Glutamatergic neuron (in vitro differentiated cells): Measurements from ENCODE around the gene GRAMD2B. TPM values are rescaled to one million over a fixed set of nuclear protein-coding genes. Genes with fewer than 3 reads are reported as not detected.
"Not testable (repeated sequence)": the region's sequence is repeated elsewhere in the genome, so short reads cannot be mapped to it uniquely, and the experiment has no call there.

Source experiments
- DNase-seq: peaks from one replicate; pipeline ENCODE4 v3.0.0; 2022
- H3K27ac Mint-ChIP-seq: one replicate; pipeline ENCODE4 v1.8.0; 2020; ENCODE audit warnings: mild to moderate bottlenecking, mixed read lengths, inconsistent platforms; ENCODE audit not compliant: unreplicated experiment
- H3K27me3 Mint-ChIP-seq: one replicate; pipeline ENCODE4 v1.8.0; 2020; ENCODE audit warnings: mild to moderate bottlenecking, moderate library complexity, mixed read lengths, inconsistent platforms; ENCODE audit not compliant: unreplicated experiment
- H3K36me3 Mint-ChIP-seq: one replicate; pipeline ENCODE4 v1.8.0; 2020; ENCODE audit warnings: mild to moderate bottlenecking, mixed read lengths, inconsistent platforms; ENCODE audit not compliant: unreplicated experiment
- H3K4me1 Mint-ChIP-seq: one replicate; pipeline ENCODE4 v1.8.0; 2020; ENCODE audit warnings: mild to moderate bottlenecking, low read depth, mixed read lengths, inconsistent platforms; ENCODE audit not compliant: unreplicated experiment
- H3K4me3 Mint-ChIP-seq: one replicate; pipeline ENCODE4 v1.8.0; 2020; ENCODE audit warnings: mild to moderate bottlenecking, mixed read lengths, inconsistent platforms; ENCODE audit not compliant: unreplicated experiment
- H3K9me3 Mint-ChIP-seq: one replicate; pipeline ENCODE4 v1.8.0; 2020; ENCODE audit warnings: mild to moderate bottlenecking, moderate library complexity, mixed read lengths, inconsistent platforms; ENCODE audit not compliant: unreplicated experiment
- total RNA-seq: library from RNA; stranded (reverse); fragmentation: NEBNext Ultra II Directional; extraction: Animal tissue kit (Norgen Biotek cat#: 25700); gene quantifications from one replicate; pipeline ENCODE4 v1.2.1, GENCODE V29; 2021; ENCODE audit not compliant: unreplicated experiment
- TF ChIP-seq, protein P1 (sequence below): fragments of 200-600 bp; sonication (generic); IDR thresholded peaks from one replicate; pipeline ENCODE4 v1.5.0; 2021; ENCODE audit not compliant: partially characterized antibody, unreplicated experiment

Gene GRAMD2B
- total RNA-seq, 1 donor from 2014 or later = 0.69 TPM

DNA sequence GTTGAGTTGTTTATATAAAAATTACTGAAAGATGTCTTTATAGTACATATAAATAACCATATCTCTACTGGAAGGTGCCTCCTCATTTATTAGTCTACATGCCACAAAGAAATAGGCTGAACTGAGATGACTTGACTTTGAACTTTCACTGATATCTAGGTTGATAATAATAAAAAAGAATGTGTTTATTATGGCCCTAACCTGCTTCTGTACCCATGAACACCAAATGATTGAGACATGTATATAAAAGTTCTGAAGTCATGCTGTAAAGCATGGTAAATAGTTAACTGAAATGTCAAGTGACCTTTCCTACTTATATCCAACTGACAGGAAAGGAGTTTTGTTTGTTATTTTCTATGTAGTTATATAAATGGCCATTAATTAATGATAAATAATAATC lies 33.2 kb upstream of the GRAMD2B start:
- Mint-ChIP-seq H3K4me3 (no peak overlapping the region), H3K36me3 (no peaks in the 10 kb centered on the region), H3K27ac (no peak overlapping the region), H3K9me3 (peaks cover 2% of the 10 kb centered on the region), H3K4me1 (no peaks in the 10 kb centered on the region), H3K27me3 (no peaks in the 10 kb centered on the region)
- DNase-seq = no peak
- TF ChIP-seq, protein P1, sequence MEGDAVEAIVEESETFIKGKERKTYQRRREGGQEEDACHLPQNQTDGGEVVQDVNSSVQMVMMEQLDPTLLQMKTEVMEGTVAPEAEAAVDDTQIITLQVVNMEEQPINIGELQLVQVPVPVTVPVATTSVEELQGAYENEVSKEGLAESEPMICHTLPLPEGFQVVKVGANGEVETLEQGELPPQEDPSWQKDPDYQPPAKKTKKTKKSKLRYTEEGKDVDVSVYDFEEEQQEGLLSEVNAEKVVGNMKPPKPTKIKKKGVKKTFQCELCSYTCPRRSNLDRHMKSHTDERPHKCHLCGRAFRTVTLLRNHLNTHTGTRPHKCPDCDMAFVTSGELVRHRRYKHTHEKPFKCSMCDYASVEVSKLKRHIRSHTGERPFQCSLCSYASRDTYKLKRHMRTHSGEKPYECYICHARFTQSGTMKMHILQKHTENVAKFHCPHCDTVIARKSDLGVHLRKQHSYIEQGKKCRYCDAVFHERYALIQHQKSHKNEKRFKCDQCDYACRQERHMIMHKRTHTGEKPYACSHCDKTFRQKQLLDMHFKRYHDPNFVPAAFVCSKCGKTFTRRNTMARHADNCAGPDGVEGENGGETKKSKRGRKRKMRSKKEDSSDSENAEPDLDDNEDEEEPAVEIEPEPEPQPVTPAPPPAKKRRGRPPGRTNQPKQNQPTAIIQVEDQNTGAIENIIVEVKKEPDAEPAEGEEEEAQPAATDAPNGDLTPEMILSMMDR = no peak

DNA sequence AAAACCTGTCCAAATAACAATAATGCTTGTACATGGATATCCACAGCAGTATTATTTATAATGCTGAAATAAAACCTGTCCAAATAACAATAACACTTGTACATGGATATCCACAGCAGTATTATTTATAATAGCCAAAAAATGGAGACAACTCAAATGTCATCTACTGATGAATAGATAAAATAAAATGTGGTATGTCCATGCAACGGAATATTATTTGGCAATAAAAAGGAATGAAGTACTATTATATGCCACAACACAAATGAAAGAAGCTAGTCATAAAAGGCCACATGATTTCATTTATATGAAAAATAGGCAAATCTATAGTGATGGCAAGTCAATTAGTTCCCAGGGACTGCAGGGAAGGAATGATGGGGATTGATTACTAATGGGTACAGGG lies 31.8 kb upstream of the GRAMD2B start:
- H3K9me3 Mint-ChIP-seq = peaks cover 2% of the 10 kb centered on the region
- no peaks in the 10 kb centered on the region for H3K4me1 Mint-ChIP-seq
- TF ChIP-seq, protein P1 = no peak

DNA sequence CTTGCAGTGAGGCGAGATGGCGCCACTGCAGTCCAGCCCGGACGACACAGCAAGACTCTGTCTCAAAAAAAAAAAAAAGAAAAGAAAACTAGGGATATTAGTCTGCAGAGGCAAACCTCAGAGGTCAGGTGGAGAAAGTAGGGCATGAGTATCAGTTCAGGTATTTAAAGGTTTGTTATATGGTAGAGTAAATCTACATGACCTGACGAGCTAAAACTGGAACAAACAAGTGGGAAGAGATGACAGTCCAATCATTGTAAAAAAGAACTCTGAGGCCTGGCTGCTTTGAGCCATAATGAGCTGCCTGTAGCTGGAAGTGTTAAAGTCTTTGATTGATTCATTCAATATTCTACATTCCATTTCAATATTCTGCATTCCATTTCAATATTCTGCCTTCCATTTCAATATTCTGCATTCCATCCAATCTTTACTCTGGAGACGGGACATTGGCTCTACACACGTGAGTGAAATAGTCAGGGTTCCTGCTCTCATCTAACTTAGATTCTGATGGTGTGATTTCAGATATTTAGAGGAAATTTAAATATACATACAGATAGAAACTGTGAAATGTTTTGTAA lies 28.9 kb upstream of the GRAMD2B start:
- H3K27me3 Mint-ChIP-seq = no peaks in the 10 kb centered on the region
- H3K4me1 Mint-ChIP-seq = no peaks in the 10 kb centered on the region
- TF ChIP-seq, protein P1 = no peak
- no peak overlapping the region for H3K27ac Mint-ChIP-seq
- peaks cover 2% of the 10 kb centered on the region for H3K9me3 Mint-ChIP-seq
- no peak for DNase-seq
- H3K36me3 Mint-ChIP-seq = peaks cover 6% of the 10 kb centered on the region
- H3K4me3 Mint-ChIP-seq = no peak overlapping the region

More for the DNA sequence above, 31.8 kb upstream of the GRAMD2B start:
- DNase-seq = no peak
- Mint-ChIP-seq H3K27me3 (no peaks in the 10 kb centered on the region), H3K36me3 (no peaks in the 10 kb centered on the region), H3K27ac (no peak overlapping the region), H3K4me3 (no peak overlapping the region)

DNA sequence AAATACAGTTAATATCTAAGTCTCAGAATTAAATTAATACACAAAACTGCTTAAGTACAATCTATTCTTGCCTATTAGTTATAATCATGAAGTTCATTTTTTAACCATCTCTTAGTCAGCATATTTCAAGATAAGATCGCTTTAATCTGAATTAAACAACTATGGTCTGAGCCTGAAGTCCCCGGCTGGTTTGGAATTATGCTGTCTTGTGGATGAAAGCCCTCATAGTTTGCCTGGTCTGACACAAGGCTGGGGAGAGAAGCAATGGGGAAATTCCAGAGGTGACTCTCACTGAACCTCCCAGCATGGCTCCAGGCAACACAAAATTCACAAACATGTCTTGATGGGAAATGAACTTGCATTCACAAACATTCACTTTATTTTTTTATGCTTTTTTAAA lies 28.0 kb upstream of the GRAMD2B start:
- peaks cover 8% of the 10 kb centered on the region for H3K36me3 Mint-ChIP-seq
- no peaks in the 10 kb centered on the region for H3K27me3 Mint-ChIP-seq
- TF ChIP-seq, protein P1 = no peak
- no peak overlapping the region for H3K4me3 Mint-ChIP-seq
- DNase-seq = no peak
- H3K27ac Mint-ChIP-seq = no peak overlapping the region
- peaks cover 4% of the 10 kb centered on the region for H3K9me3 Mint-ChIP-seq
- H3K4me1 Mint-ChIP-seq = no peaks in the 10 kb centered on the region

DNA sequence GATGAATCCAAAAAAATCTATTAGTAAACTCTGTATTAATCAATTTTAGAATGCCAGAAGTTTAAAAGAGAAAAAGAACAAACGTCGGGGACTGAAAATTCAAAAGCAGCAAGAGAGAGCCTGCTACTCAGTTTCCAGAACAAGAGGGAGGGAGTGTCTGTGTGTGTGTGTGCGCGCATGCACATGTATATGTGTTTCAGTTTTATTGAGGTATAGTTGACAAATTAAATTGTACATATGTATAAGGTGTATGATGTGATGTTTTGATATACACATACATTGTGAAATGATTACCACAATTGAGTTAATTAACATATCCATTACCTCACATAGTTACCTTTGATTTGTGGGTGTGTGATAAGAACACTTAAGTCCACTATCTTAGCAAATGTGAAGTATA lies 27.6 kb upstream of the GRAMD2B start:
- no peak overlapping the region for H3K4me3 Mint-ChIP-seq
- H3K27me3 Mint-ChIP-seq = no peaks in the 10 kb centered on the region
- H3K4me1 Mint-ChIP-seq = no peaks in the 10 kb centered on the region
- TF ChIP-seq, protein P1 = no peak
- peaks cover 10% of the 10 kb centered on the region for H3K36me3 Mint-ChIP-seq
- no peak overlapping the region for H3K27ac Mint-ChIP-seq
- peaks cover 4% of the 10 kb centered on the region for H3K9me3 Mint-ChIP-seq
- DNase-seq = no peak

DNA sequence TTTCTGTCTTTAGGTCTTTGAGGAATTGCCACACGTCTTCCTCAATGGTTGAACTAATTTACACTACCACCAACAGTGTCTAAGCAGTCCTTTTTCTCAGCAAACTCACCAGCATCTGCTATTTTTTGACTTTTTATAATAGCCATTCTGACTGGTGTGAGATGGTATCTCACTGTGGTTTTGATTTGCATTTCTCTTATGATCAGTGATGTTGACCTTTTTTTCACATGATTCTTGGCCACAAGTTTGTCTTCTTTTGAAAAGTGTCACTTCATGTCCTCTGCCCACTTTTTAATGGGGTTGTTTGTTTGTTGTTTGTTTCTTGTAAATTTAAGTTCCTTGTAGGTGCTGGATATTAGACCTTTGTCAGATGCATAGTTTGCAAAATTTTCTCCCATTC lies 26.5 kb upstream of the GRAMD2B start:
- not testable (repeated sequence) for H3K4me1 Mint-ChIP-seq, H3K27ac Mint-ChIP-seq, H3K4me3 Mint-ChIP-seq, H3K27me3 Mint-ChIP-seq, DNase-seq, H3K9me3 Mint-ChIP-seq
- peaks cover 14% of the 10 kb centered on the region for H3K36me3 Mint-ChIP-seq
